ENCODE measurements around the gene CFB.
"Not testable (repeated sequence)": the region's sequence is repeated elsewhere in the genome, so short reads cannot be mapped to it uniquely, and the experiment has no call there.

The CFB gene

GRCh38 chr6:31920811-31921210 lies 25.1 kb upstream of the CFB start:
- H3K27me3 Mint-ChIP-seq (ENCODE audit: low read depth, poor library complexity): peaks cover 7% of the 10 kb centered on the region
- no peak for TF ChIP-seq CTCF (IDR thresholded peaks at IDR 0.05)
- H3K4me1 Mint-ChIP-seq: peaks cover 4% of the 10 kb centered on the region
- no peak overlapping the region for H3K4me3 Mint-ChIP-seq
- no peak for DNase-seq
- no peaks in the 10 kb centered on the region for H3K36me3 Mint-ChIP-seq (ENCODE audit: low read depth)
- H3K27ac Mint-ChIP-seq: no peak overlapping the region
- H3K9me3 Mint-ChIP-seq: no peaks in the 10 kb centered on the region

GRCh38 chr6:31922942-31923341 lies 23.0 kb upstream of the CFB start:
- no peak for DNase-seq

GRCh38 chr6:31927242-31927862 lies 18.5 kb upstream of the CFB start, which contains the start of gene C2:
Gene C2, plus strand, starts transcription at chr6:31927717. Its CDS starts 36 bp downstream, at chr6:31927753.
- Mint-ChIP-seq H3K27ac (no peak within 1 kb of the TSS), H3K4me1 (peaks cover 11% of the 10 kb centered on the region), H3K27me3 (ENCODE audit: low read depth, poor library complexity) (peaks cover 13% of the 10 kb centered on the region), H3K9me3 (peaks cover 5% of the 10 kb centered on the region), H3K4me3 (no peak within 1 kb of the TSS), H3K36me3 (ENCODE audit: low read depth) (no peaks in the 10 kb centered on the region)
- DNase-seq: no peak
- no peak for TF ChIP-seq CTCF (IDR thresholded peaks at IDR 0.05)

More at GRCh38 chr6:31922942-31923341, 23.0 kb upstream of the CFB start:
- TF ChIP-seq CTCF (IDR thresholded peaks at IDR 0.05): no peak
- Mint-ChIP-seq H3K9me3 (no peaks in the 10 kb centered on the region), H3K4me3 (no peak overlapping the region), H3K4me1 (peaks cover 8% of the 10 kb centered on the region), H3K27ac (no peak overlapping the region), H3K36me3 (ENCODE audit: low read depth) (no peaks in the 10 kb centered on the region), H3K27me3 (ENCODE audit: low read depth, poor library complexity) (peaks cover 7% of the 10 kb centered on the region)

GRCh38 chr6:31927863-31928671 lies 17.8 kb upstream of the CFB start:
- Mint-ChIP-seq H3K9me3 (peaks cover 9% of the 10 kb centered on the region), H3K27me3 (ENCODE audit: low read depth, poor library complexity) (peaks cover 9% of the 10 kb centered on the region), H3K4me3 (no peak overlapping the region), H3K4me1 (peaks cover 11% of the 10 kb centered on the region), H3K27ac (no peak overlapping the region), H3K36me3 (ENCODE audit: low read depth) (no peaks in the 10 kb centered on the region)
- TF ChIP-seq CTCF (IDR thresholded peaks at IDR 0.05): no peak
- DNase-seq: no peak

GRCh38 chr6:31928672-31928939 lies 17.3 kb upstream of the CFB start:
- peaks cover 9% of the 10 kb centered on the region for H3K27me3 Mint-ChIP-seq (ENCODE audit: low read depth, poor library complexity)
- no peak for DNase-seq
- peaks cover 11% of the 10 kb centered on the region for H3K4me1 Mint-ChIP-seq
- peaks cover 14% of the 10 kb centered on the region for H3K9me3 Mint-ChIP-seq
- no peak overlapping the region for H3K27ac Mint-ChIP-seq
- no peaks in the 10 kb centered on the region for H3K36me3 Mint-ChIP-seq (ENCODE audit: low read depth)
- H3K4me3 Mint-ChIP-seq: no peak overlapping the region
- no peak for TF ChIP-seq CTCF (IDR thresholded peaks at IDR 0.05)

- no peak overlapping the region for H3K4me3 Mint-ChIP-seq
- peaks cover 11% of the 10 kb centered on the region for H3K4me1 Mint-ChIP-seq
- H3K27ac Mint-ChIP-seq: no peak overlapping the region
- no peak for DNase-seq
- H3K27me3 Mint-ChIP-seq (ENCODE audit: low read depth, poor library complexity): peaks cover 6% of the 10 kb centered on the region
- no peaks in the 10 kb centered on the region for H3K36me3 Mint-ChIP-seq (ENCODE audit: low read depth)
- TF ChIP-seq CTCF (IDR thresholded peaks at IDR 0.05): no peak
- peaks cover 14% of the 10 kb centered on the region for H3K9me3 Mint-ChIP-seq
Observed at GRCh38 chr6:31930962-31931361, 14.9 kb upstream of the CFB start.

GRCh38 chr6:31932137-31932536 lies 13.8 kb upstream of the CFB start:
- peaks cover 11% of the 10 kb centered on the region for H3K4me1 Mint-ChIP-seq
- not testable (repeated sequence) for H3K4me3 Mint-ChIP-seq; DNase-seq; H3K36me3 Mint-ChIP-seq (ENCODE audit: low read depth); H3K27ac Mint-ChIP-seq
- peaks cover 14% of the 10 kb centered on the region for H3K9me3 Mint-ChIP-seq
- H3K27me3 Mint-ChIP-seq (ENCODE audit: low read depth, poor library complexity): peaks cover 13% of the 10 kb centered on the region

Data from nephron progenitor cell (in vitro differentiated cells).